HCT116 (cell line): ENCODE measurements around the gene ITPK1. TPM values are rescaled to one million over a fixed set of nuclear protein-coding genes. Genes with fewer than 3 reads are reported as not detected.

Source experiments
- ATAC-seq: fragments of 200-7000 bp; cut with Tn5 transposase; 2 replicates; pipeline ENCODE4 v1.9.1; 2020; ENCODE audit warnings: mild to moderate bottlenecking, moderate library complexity
- BruUV-seq: library from RNA; stranded (reverse); fragments of 400-500 nt; replicated peaks from 2 replicates; lab custom pipeline; 2021; lab: Mats Ljungman, UMichigan
- CTCF ChIA-PET: fragments of 300-600 bp; sonication (Branson Sonifier 250); formaldehyde crosslinking; loops from one replicate; lab custom pipeline; 2021; ENCODE audit warnings: antibody characterized with exemption; lab: Charles Lee
- POLR2A ChIA-PET: fragments of 300-600, 350-600 bp; sonication (Branson Sonifier 250); formaldehyde crosslinking; loops from one replicate; lab custom pipeline; 2021; ENCODE audit warnings: antibody characterized with exemption; lab: Charles Lee
- RAD21 ChIA-PET, 2 experiments: fragments of 300-600 bp; sonication (Branson Sonifier 250); formaldehyde crosslinking; loops; one replicate each; lab custom pipeline; 2023; ENCODE audit warnings: low total read pairs in 2 of 2; ENCODE audit not compliant: uncharacterized antibody in 2 of 2, unreplicated experiment in 2 of 2, low non-redundant PET in 1 of 2; lab: Charles Lee
- DNase-seq: peaks from one replicate; pipeline ENCODE4 v3.0.0-alpha.2; 2010; ENCODE audit warnings: low read depth, low spot score
- H2AFZ ChIP-seq: fragments of 200-600 bp; shearing (Covaris generic), sonication (generic); 2 replicates; pipeline ENCODE4 v1.6.1; 2017; ENCODE audit warnings: low read depth, mixed run types, mixed read lengths, antibody characterized with exemption, low read length; ENCODE audit not compliant: poor library complexity, severe bottlenecking
- H3K27ac ChIP-seq: 2 replicates; pipeline ENCODE4 v1.5.1; 2012; ENCODE audit warnings: low read depth, low read length
- H3K27me3 ChIP-seq: fragments of 200-600 bp; sonication (generic); 2 replicates; pipeline ENCODE4 v1.6.1; 2016; ENCODE audit warnings: mixed run types, low read length, mixed read lengths; ENCODE audit not compliant: insufficient read depth
- H3K36me3 ChIP-seq, 2 experiments: fragments of 200-500 bp in 1 of 2; fragments of 200-600 bp in 1 of 2; sonication (Bioruptor generic) in 1 of 2; sonication (generic) in 1 of 2; 2 replicates each; pipeline versions ENCODE4 v1.5.1 to v1.6.1; 2014 to 2016; ENCODE audit warnings: low read length in 2 of 2, inconsistent platforms in 1 of 2, mixed read lengths in 1 of 2, mixed run types in 1 of 2; ENCODE audit not compliant: insufficient read depth in 2 of 2, control insufficient read depth in 1 of 2
- H3K4me1 ChIP-seq, 2 experiments: fragments of 200-600 bp in 1 of 2; sonication (generic) in 1 of 2; 2 replicates each; pipeline versions ENCODE4 v1.5.1 to v1.6.1; 2012 to 2017; ENCODE audit warnings: low read length in 2 of 2, inconsistent platforms in 1 of 2, mild to moderate bottlenecking in 1 of 2, mixed read lengths in 1 of 2, mixed run types in 1 of 2, moderate library complexity in 1 of 2; ENCODE audit not compliant: insufficient read depth in 2 of 2, control insufficient read depth in 1 of 2
- H3K4me2 ChIP-seq: fragments of 200-600 bp; sonication (generic); 2 replicates; pipeline ENCODE4 v1.6.1; 2017; ENCODE audit warnings: mixed run types, low read length, mixed read lengths
- H3K4me3 ChIP-seq, 2 experiments: fragments of 200-600 bp in 1 of 2; sonication (generic) in 1 of 2; replicated peaks in 1 of 2; 2 replicates each; pipeline ENCODE4 v1.5.1; 2011 to 2016; ENCODE audit warnings: low read length in 2 of 2, control low read depth in 1 of 2, low read depth in 1 of 2, mild to moderate bottlenecking in 1 of 2, mixed read lengths in 1 of 2, mixed run types in 1 of 2
- H3K79me2 ChIP-seq: fragments of 200-600 bp; sonication (generic); 2 replicates; pipeline ENCODE4 v1.6.1; 2017; ENCODE audit warnings: mild to moderate bottlenecking, mixed run types, low read length, moderate library complexity, mixed read lengths; ENCODE audit not compliant: insufficient read depth
- H3K9ac ChIP-seq: fragments of 200-600 bp; sonication (generic); 2 replicates; pipeline ENCODE4 v1.6.1; 2016; ENCODE audit warnings: low read length, mixed read lengths
- H3K9me2 ChIP-seq: fragments of 200-600 bp; sonication (generic), shearing (Covaris generic); 2 replicates; pipeline ENCODE4 v1.6.1; 2017; ENCODE audit warnings: mixed run types, mild to moderate bottlenecking, moderate library complexity; ENCODE audit not compliant: insufficient read depth
- H3K9me3 ChIP-seq, 2 experiments: fragments of 200-500 bp in 1 of 2; fragments of 200-600 bp in 1 of 2; sonication (Bioruptor generic) in 1 of 2; sonication (generic) in 1 of 2; 2 replicates each; pipeline ENCODE4 v1.6.1; 2014 to 2017; ENCODE audit warnings: low read length in 2 of 2, mixed read lengths in 2 of 2, inconsistent platforms in 1 of 2, low read depth in 1 of 2, mild to moderate bottlenecking in 1 of 2, mixed run types in 1 of 2, moderate library complexity in 1 of 2; ENCODE audit not compliant: control insufficient read depth in 1 of 2, insufficient read depth in 1 of 2
- H4K20me1 ChIP-seq: fragments of 200-600 bp; sonication (generic), shearing (Covaris generic); 2 replicates; pipeline ENCODE4 v1.6.1; 2017; ENCODE audit warnings: mixed run types, mild to moderate bottlenecking, moderate library complexity; ENCODE audit not compliant: insufficient read depth
- ATF3 ChIP-seq: IDR thresholded peaks from 2 replicates; pipeline ENCODE4 v1.6.1; 2012
- CEBPB ChIP-seq: IDR thresholded peaks from 2 replicates; pipeline ENCODE4 v1.6.1; 2012; ENCODE audit warnings: low read depth
- CTCF ChIP-seq, 3 experiments: fragments of 200-600 bp in 1 of 3; sonication (generic) in 1 of 3; IDR thresholded peaks in 2 of 3; conservative IDR thresholded peaks in 1 of 3; 2 replicates each; pipeline ENCODE4 v1.5.1; 2012 to 2017; ENCODE audit warnings: low read depth in 2 of 3, low read length in 2 of 3, antibody characterized with exemption in 1 of 3, borderline replicate concordance in 1 of 3, control low read depth in 1 of 3, mild to moderate bottlenecking in 1 of 3, mixed read lengths in 1 of 3, mixed run types in 1 of 3, moderate library complexity in 1 of 3; ENCODE audit not compliant: insufficient read depth in 1 of 3
- ELF1 ChIP-seq: IDR thresholded peaks from 2 replicates; pipeline ENCODE4 v1.6.1; 2012; ENCODE audit warnings: low read depth, borderline replicate concordance
- EZH2 ChIP-seq: fragments of 200-600 bp; sonication (generic); IDR thresholded peaks from 2 replicates; pipeline ENCODE4 v1.6.1; 2017; ENCODE audit warnings: antibody characterized with exemption, mixed run types
- EZH2phosphoT487 ChIP-seq: fragments of 200-600 bp; IDR thresholded peaks from 2 replicates; pipeline ENCODE4 v1.6.1; 2018; ENCODE audit warnings: antibody characterized with exemption, borderline replicate concordance
- JUND ChIP-seq: IDR thresholded peaks from 2 replicates; pipeline ENCODE4 v1.6.1; 2012
- MAX ChIP-seq: IDR thresholded peaks from 2 replicates; pipeline ENCODE4 v1.6.1; 2012
- POLR2A ChIP-seq: IDR thresholded peaks from 2 replicates; pipeline ENCODE4 v1.7.0; 2011; ENCODE audit warnings: borderline replicate concordance; ENCODE audit not compliant: insufficient read depth, insufficient read length; ENCODE audit errors: extremely low read depth
- POLR2AphosphoS5 ChIP-seq: IDR thresholded peaks from 2 replicates; pipeline ENCODE4 v1.6.1; 2011; ENCODE audit warnings: mild to moderate bottlenecking, low read depth, low read length, moderate library complexity
- REST ChIP-seq: IDR thresholded peaks from 2 replicates; pipeline ENCODE4 v1.6.1; 2012; ENCODE audit warnings: low read depth
- SIN3A ChIP-seq: IDR thresholded peaks from 2 replicates; pipeline ENCODE4 v1.6.1; 2012; ENCODE audit warnings: low read depth
- SP1 ChIP-seq: IDR thresholded peaks from 2 replicates; pipeline ENCODE4 v1.6.1; 2012; ENCODE audit warnings: low read depth
- TCF7L2 ChIP-seq: IDR thresholded peaks from 2 replicates; pipeline ENCODE4 v1.7.0; 2011; ENCODE audit warnings: borderline replicate concordance, inconsistent platforms; ENCODE audit not compliant: insufficient read depth, insufficient read length; ENCODE audit errors: extremely low read depth
- YY1 ChIP-seq: IDR thresholded peaks from 2 replicates; pipeline ENCODE4 v1.6.1; 2011; ENCODE audit warnings: low read length, low read depth, moderate library complexity, mild to moderate bottlenecking; ENCODE audit not compliant: insufficient replicate concordance; ENCODE audit errors: extremely low read depth
- ZBTB33 ChIP-seq: IDR thresholded peaks from 2 replicates; pipeline ENCODE4 v1.6.1; 2011; ENCODE audit warnings: mild to moderate bottlenecking, low read length, moderate library complexity; ENCODE audit not compliant: insufficient replicate concordance; ENCODE audit errors: extremely low read depth
- ZFX ChIP-seq: fragments of 450-650 bp; IDR thresholded peaks from 2 replicates; pipeline ENCODE4 v1.6.1; 2017
- intact Hi-C: fragments of 100-400 bp; cut with micrococcal nuclease; formaldehyde crosslinking; loops from 2 replicates; pipeline ENCODE4 v1.10.0; 2022
- total RNA-seq: library from RNA; stranded (reverse); gene quantifications from one replicate; pipeline ENCODE4 v1.2.1, GENCODE V29; 2021; ENCODE audit not compliant: unreplicated experiment

Gene ITPK1
- total RNA-seq, 1 experiment from 2014 or later: 70.2 TPM

- Histone ChIP-seq H2AFZ (no peak overlapping the region), H3K9me2 (no peaks in the 10 kb centered on the region), H3K4me3 (no peak overlapping the region), H4K20me1 (no peaks in the 10 kb centered on the region), H3K4me1 (peaks cover 0 to 7% of the 10 kb centered on the region in 2 experiments; a peak in 1 of 4 replicates), H3K9ac (no peak overlapping the region), H3K36me3 (no peaks in the 10 kb centered on the region), H3K27ac (no peak overlapping the region), H3K79me2 (no peaks in the 10 kb centered on the region), H3K9me3 (no peaks in the 10 kb centered on the region), H3K27me3 (no peaks in the 10 kb centered on the region), H3K4me2 (no peak overlapping the region)
- CTCF ChIA-PET: no interaction called here
- POLR2A ChIA-PET: no interaction called here
- RAD21 ChIA-PET: no interaction called here
- intact Hi-C loops: no loop called here
- DNase-seq: no peak
- no peak for ATAC-seq
- BruUV-seq: no TSS peak
- TF ChIP-seq JUND (no peak), EZH2 (no peak), REST (no peak), CTCF (IDR thresholded peaks at IDR 0.05 in 2 of 3, conservative IDR thresholded peaks at IDR 0.05 in 1 of 3; ENCODE audit: borderline replicate concordance in 1 of 3, insufficient read depth in 1 of 3, low read depth in 2 of 3, low read length in 2 of 3) (no peak), POLR2AphosphoS5 (no peak), CEBPB (no peak), TCF7L2 (no peak), EZH2phosphoT487 (no peak), ZBTB33 (no peak), ELF1 (no peak), ATF3 (no peak), ZFX (no peak), POLR2A (no peak), SP1 (no peak), YY1 (no peak), SIN3A (no peak), MAX (no peak)
Observed at GRCh38 chr14:93062890-93063289, 52.8 kb downstream of the ITPK1 start.
